Stimulated activated naive CD8-positive, alpha-beta T cell treated with anti-CD3 and anti-CD28 coated beads, Interleukin-15, Interleukin-2, amounts not matched to agents 100 U/mL and 50 U/mL, for 24 hours (primary cell): ENCODE results near the gene RASEF.

Experiments used
- ATAC-seq: fragments of 150-1000 bp; cut with Tn5 transposase; one replicate; pipeline ENCODE4 v1.10.0; 2021
- DNase-seq: peaks from one replicate; pipeline ENCODE4 v3.0.0; 2021

RASEF gene

GRCh38 chr9:83056911-83057310 lies 6.0 kb downstream of the RASEF start:
- no peak for ATAC-seq
- DNase-seq = no peak

GRCh38 chr9:83056174-83056573 lies 6.8 kb downstream of the RASEF start:
- DNase-seq = no peak
- ATAC-seq = no peak

DNA sequence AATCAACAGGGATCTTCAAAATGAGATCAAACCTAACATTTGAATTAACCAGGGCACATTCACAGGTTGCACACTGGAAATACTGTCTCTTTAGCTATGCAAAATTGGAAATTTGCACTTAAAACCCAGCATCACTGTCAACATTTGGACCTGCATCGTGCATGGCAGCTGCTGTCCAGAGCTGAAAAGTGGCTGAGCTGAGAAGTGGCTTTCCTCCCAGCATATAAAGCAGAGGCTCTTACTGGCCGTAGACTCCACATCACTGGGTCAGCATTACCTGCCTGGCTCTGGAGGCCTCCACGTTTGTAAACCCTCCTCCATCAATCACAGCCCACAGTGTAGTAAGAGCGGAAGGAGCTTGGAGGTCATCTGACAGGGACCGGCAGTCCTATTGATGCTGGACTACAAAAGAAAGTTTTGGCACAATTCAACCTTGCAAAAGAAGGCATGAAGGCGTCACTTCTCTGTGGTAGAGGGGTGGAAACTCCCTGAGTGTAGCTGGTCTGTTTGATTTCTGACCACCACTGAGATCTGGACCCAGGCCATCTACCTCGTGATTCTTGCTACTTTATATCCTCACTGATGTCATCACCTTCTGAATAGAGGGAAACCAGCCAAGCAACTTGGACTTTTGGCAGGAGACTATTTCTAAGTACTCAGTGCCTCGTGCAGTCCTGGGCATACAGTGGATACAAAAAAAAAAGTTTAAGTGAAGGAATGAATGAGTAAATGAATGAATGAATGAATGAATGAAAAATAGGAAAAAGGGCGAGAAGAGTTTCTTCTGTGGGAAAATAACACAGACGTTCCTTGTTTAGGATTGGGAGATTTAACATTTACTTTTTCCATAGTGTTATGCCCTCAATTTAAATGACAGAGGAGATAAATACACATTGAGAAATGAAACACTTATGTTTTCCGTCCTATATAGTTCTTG lies 14.8 kb downstream of the RASEF start:
- DNase-seq (no peak), ATAC-seq (no peak)

GRCh38 chr9:83043597-83043996 lies 19.3 kb downstream of the RASEF start:
- ATAC-seq (no peak), DNase-seq (no peak)

- no peak for ATAC-seq
Measured at GRCh38 chr9:83041771-83042170, 21.2 kb downstream of the RASEF start.

DNA sequence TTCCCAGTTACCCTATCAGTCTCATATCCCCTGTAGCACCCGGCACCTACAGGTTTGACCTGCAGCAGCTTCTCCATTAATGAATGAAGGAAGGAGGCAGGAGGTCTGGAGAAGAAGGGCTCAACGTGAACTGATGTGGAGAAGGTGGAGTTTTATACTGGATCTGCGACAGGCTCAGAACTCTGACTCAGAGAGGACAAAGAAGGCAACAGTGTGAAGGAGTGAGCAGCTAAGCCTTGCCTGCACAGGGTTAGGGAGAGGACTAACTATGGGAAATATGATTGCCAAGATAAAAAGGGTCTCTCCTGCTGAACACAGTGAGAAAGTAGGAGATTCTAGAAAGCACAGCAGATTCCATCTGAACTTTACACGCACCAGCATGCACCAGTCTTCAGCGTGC lies 23.6 kb downstream of the RASEF start:
- ATAC-seq = no peak
- DNase-seq = no peak

More at GRCh38 chr9:83041771-83042170, 21.2 kb downstream of the RASEF start:
- DNase-seq = no peak

- ATAC-seq (no peak), DNase-seq (no peak)
Measured at GRCh38 chr9:83036043-83036442, 26.9 kb downstream of the RASEF start.

DNA sequence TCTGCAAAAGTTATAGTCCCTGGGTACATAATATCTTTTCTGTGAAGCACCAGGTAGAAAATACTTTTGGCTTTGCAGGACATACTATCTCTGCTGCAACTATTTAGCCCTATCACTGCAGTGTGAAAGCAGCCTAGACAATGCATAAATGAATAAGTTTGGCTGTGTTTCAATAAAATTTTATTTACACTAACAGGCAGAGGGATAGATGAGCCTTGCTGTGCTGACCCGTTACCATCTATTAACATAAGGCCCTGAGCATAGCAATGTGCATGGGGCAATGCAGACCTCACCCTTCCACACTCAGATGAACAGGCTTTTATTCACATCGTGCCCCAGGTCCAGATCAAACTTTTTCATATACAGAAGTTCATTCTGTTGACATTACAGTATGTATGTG lies 27.8 kb downstream of the RASEF start:
- no peak for DNase-seq
- no peak for ATAC-seq

GRCh38 chr9:83034587-83034986 lies 28.4 kb downstream of the RASEF start:
- ATAC-seq (no peak), DNase-seq (no peak)

DNA sequence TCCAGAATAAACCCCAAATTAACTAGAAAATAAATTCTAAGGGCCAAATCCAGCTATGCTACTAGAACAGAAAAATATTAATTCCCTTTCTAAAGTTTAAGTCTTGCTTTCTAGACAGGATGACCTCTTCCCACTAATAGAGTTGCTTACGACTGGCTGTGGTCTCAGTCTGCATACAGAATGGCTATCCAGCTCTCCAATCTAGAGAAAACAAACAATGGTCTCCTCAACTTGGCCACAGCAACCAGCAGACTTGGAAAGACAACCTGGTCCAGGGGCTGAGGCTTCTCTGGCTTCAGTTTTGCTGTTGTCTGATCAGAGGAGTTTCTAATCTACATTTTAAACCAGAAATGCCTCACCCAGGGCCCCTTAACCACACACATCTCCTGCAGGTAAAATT lies 28.9 kb downstream of the RASEF start:
- no peak for ATAC-seq

DNA sequence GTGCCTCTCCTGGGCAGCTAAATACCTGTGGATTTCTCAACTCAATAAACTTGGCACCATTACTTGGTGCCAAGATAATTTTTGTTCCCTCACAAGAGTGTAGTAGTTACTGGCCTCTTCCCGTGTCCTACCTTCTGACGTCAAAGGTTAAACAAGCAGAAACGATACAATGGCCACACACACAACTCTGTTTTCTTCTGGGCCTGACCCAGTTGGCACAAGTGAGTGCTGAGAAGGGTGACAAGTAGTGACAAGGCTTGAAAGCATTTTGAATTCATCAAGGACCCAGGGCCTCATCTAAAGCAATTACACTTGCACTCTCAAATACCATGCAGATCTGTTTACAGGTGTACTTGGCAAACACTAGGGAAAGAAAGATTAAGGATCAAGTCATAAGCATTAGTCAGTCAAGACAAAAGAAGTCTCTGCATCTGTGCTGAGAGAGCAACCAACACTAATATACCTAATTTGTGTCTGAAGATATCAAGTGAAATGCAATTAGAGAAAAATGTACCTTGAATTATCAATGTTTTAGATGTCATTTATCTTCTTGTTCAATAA lies 30.8 kb downstream of the RASEF start:
- ATAC-seq = no peak

More for the DNA sequence above, 28.9 kb downstream of the RASEF start:
- no peak for DNase-seq

GRCh38 chr9:83030391-83031107 lies 32.4 kb downstream of the RASEF start:
- no peak for DNase-seq
- ATAC-seq = no peak

More for the DNA sequence above, 30.8 kb downstream of the RASEF start:
- no peak for DNase-seq

DNA sequence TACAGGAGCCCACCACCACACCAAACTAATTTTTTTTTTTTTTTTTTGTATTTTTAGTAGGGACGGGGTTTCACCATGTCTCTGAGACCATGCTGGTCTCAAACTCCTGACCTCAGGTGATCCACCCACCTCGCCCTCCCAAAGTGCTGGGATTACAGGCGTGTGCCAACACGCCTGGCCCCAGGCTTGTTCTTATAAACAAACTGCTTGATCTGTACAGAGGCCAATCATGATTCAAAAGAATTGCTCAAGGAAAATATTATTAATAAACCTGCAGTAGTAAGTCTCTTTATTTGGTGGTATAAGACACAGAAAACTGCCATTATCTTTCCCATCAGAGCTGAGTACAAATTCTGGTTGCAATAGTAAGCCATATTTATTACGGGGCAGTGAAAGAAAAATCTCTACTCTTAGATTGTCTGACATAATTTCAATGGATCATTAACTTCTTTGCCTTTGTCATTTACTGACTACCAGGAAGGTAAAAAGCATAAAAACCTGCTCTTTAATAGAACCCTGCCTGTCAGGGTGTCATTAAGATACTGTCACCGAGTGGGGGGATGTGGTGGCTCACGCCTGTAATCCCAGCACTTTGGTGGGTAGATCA lies 33.3 kb downstream of the RASEF start:
- no peak for ATAC-seq

DNA sequence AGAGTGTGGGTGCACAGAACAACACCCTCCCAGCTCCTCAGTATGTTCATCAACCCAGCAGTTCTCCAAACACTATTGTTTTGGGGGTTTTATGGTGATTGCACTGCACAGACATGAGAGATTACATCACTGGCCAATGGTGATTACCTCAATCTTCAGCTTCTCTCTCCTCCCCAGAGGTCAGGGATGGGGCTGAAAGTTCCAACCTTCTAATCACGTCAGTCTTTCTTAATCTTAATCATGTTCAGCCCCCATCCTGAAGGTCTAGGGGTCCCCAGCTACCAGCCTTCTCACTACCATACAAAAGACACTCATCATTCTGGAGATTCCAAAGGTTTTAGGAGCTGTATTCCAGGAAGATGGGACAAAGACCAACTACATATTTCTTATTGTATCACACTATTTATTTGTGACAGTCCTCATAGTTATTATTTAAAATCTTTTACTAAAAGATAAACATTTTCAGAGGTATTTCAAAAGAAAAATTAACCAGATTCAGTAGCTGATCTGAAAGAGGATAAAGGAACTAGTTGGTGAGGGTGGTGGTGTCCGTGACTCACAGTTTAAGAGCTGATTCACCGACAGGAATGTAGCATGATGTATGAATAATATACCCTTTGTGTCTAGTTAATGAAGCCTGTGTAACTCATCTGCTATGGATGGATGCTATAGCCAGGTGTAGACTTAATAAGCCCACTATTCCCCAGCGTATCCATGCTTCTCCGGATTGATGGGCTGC lies 35.6 kb downstream of the RASEF start:
- no peak for ATAC-seq
- DNase-seq = no peak

More for the DNA sequence above, 33.3 kb downstream of the RASEF start:
- DNase-seq = no peak

GRCh38 chr9:83024506-83025125 lies 38.3 kb downstream of the RASEF start:
- ATAC-seq = no peak
- no peak for DNase-seq

DNA sequence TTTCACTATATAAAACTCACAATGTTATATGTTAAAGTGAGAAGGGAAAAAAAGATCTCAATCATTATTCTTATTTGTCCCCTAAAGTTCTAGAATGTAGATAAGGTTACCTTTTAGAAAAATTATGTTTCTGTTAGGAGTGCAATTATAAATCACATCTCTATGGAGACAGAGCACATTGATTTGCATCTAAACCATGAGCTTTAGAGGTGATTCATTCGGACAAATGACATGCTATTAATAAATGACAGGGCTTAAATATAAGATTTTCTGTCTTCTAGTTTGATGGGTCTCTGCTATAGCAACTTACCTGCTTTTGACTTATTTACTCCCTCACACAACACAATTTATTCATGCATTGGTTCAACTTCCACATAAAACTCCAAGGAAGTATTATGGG lies 39.8 kb downstream of the RASEF start:
- DNase-seq (no peak), ATAC-seq (no peak)

GRCh38 chr9:83020864-83021263 lies 42.1 kb downstream of the RASEF start:
- ATAC-seq = no peak
- no peak for DNase-seq

GRCh38 chr9:83020327-83020726 lies 42.6 kb downstream of the RASEF start:
- DNase-seq (no peak), ATAC-seq (no peak)

- DNase-seq = no peak
- no peak for ATAC-seq
Measured at GRCh38 chr9:83019246-83019645, 43.7 kb downstream of the RASEF start.

DNA sequence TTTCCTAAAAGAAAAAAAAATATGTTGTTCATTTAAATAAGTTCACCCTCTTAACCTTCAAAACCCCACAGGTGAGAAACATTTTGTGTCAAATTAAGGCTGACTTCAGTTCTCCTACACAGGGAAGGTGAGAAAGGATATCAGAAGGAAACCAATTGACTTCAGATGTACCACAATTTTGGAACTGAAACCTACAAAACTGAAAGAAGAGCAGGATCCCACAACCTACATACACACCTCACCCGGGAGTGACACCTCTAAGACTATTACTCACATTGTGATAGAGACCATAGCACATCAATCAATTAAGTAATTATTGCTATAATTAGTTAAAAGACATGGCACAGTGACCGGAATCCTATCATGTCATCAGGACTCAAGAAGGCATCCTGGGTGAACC lies 47.0 kb downstream of the RASEF start:
- DNase-seq = no peak
- no peak for ATAC-seq

- ATAC-seq (no peak), DNase-seq (no peak)
Measured at GRCh38 chr9:83013867-83014605, 48.9 kb downstream of the RASEF start.
